Measurements from ENCODE around the gene CAMK2D.

CAMK2D gene

GRCh38 chr4:113603911-113604310 is 157.6 kb downstream of the CAMK2D start:
- H3K4me3 ChIP-seq (ENCODE audit: low read depth in 1 of 2, low read length in 2 of 2), result no peak overlapping the region

GRCh38 chr4:113602646-113603228 is 158.8 kb downstream of the CAMK2D start:
- H3K9ac ChIP-seq (ENCODE audit: low read depth in 1 of 2, low read length in 2 of 2), result no peak overlapping the region
- no peak overlapping the region for H3K27ac ChIP-seq (ENCODE audit: low read depth, low read length)
- no peak overlapping the region for H3K4me3 ChIP-seq (ENCODE audit: low read depth in 1 of 2, low read length in 2 of 2)
- no peaks in the 10 kb centered on the region for H3K27me3 ChIP-seq (ENCODE audit: control insufficient read depth in 1 of 2, insufficient read depth in 2 of 2, low read length in 2 of 2)
- H3K9me3 ChIP-seq (ENCODE audit: control insufficient read depth in 1 of 2, low read length in 2 of 2), result no peaks in the 10 kb centered on the region
- H3K36me3 ChIP-seq (ENCODE audit: control insufficient read depth in 1 of 2, insufficient read depth in 2 of 2, low read length in 2 of 2), result no peaks in the 10 kb centered on the region
- peaks cover 0 to 3% of the 10 kb centered on the region in 2 donors for H3K4me1 ChIP-seq (ENCODE audit: control insufficient read depth in 1 of 2, insufficient read depth in 2 of 2, low read length in 2 of 2)

More at GRCh38 chr4:113603911-113604310, 157.6 kb downstream of the CAMK2D start:
- Histone ChIP-seq H3K36me3 (ENCODE audit: control insufficient read depth in 1 of 2, insufficient read depth in 2 of 2, low read length in 2 of 2) (no peaks in the 10 kb centered on the region), H3K9ac (ENCODE audit: low read depth in 1 of 2, low read length in 2 of 2) (no peak overlapping the region), H3K9me3 (ENCODE audit: control insufficient read depth in 1 of 2, low read length in 2 of 2) (no peaks in the 10 kb centered on the region), H3K27ac (ENCODE audit: low read depth, low read length) (no peak overlapping the region), H3K4me1 (ENCODE audit: control insufficient read depth in 1 of 2, insufficient read depth in 2 of 2, low read length in 2 of 2) (peaks cover 0 to 3% of the 10 kb centered on the region in 2 donors), H3K27me3 (ENCODE audit: control insufficient read depth in 1 of 2, insufficient read depth in 2 of 2, low read length in 2 of 2) (no peaks in the 10 kb centered on the region)

GRCh38 chr4:113601636-113602035 is 159.9 kb downstream of the CAMK2D start:
- Histone ChIP-seq H3K27ac (ENCODE audit: low read depth, low read length) (no peak overlapping the region), H3K9ac (ENCODE audit: low read depth in 1 of 2, low read length in 2 of 2) (no peak overlapping the region), H3K27me3 (ENCODE audit: control insufficient read depth in 1 of 2, insufficient read depth in 2 of 2, low read length in 2 of 2) (no peaks in the 10 kb centered on the region), H3K9me3 (ENCODE audit: control insufficient read depth in 1 of 2, low read length in 2 of 2) (no peaks in the 10 kb centered on the region), H3K4me1 (ENCODE audit: control insufficient read depth in 1 of 2, insufficient read depth in 2 of 2, low read length in 2 of 2) (peaks cover 0 to 3% of the 10 kb centered on the region in 2 donors), H3K4me3 (ENCODE audit: low read depth in 1 of 2, low read length in 2 of 2) (no peak overlapping the region), H3K36me3 (ENCODE audit: control insufficient read depth in 1 of 2, insufficient read depth in 2 of 2, low read length in 2 of 2) (no peaks in the 10 kb centered on the region)

- Histone ChIP-seq H3K9me3 (ENCODE audit: control insufficient read depth in 1 of 2, low read length in 2 of 2) (no peaks in the 10 kb centered on the region), H3K36me3 (ENCODE audit: control insufficient read depth in 1 of 2, insufficient read depth in 2 of 2, low read length in 2 of 2) (peaks cover 0 to 2% of the 10 kb centered on the region in 2 donors), H3K9ac (ENCODE audit: low read depth in 1 of 2, low read length in 2 of 2) (no peak overlapping the region), H3K4me3 (ENCODE audit: low read depth in 1 of 2, low read length in 2 of 2) (no peak overlapping the region), H3K27me3 (ENCODE audit: control insufficient read depth in 1 of 2, insufficient read depth in 2 of 2, low read length in 2 of 2) (no peaks in the 10 kb centered on the region), H3K4me1 (ENCODE audit: control insufficient read depth in 1 of 2, insufficient read depth in 2 of 2, low read length in 2 of 2) (peaks cover 0 to 5% of the 10 kb centered on the region in 2 donors), H3K27ac (ENCODE audit: low read depth, low read length) (no peak overlapping the region)
Measured at GRCh38 chr4:113596396-113596795, 165.1 kb downstream of the CAMK2D start.

- H3K9me3 ChIP-seq (ENCODE audit: control insufficient read depth in 1 of 2, low read length in 2 of 2), result no peaks in the 10 kb centered on the region
- H3K4me3 ChIP-seq (ENCODE audit: low read depth in 1 of 2, low read length in 2 of 2), result no peak overlapping the region
- no peak overlapping the region for H3K9ac ChIP-seq (ENCODE audit: low read depth in 1 of 2, low read length in 2 of 2)
- H3K36me3 ChIP-seq (ENCODE audit: control insufficient read depth in 1 of 2, insufficient read depth in 2 of 2, low read length in 2 of 2), result peaks cover 0 to 2% of the 10 kb centered on the region in 2 donors
- H3K27me3 ChIP-seq (ENCODE audit: control insufficient read depth in 1 of 2, insufficient read depth in 2 of 2, low read length in 2 of 2), result no peaks in the 10 kb centered on the region
- no peak overlapping the region for H3K27ac ChIP-seq (ENCODE audit: low read depth, low read length)
- H3K4me1 ChIP-seq (ENCODE audit: control insufficient read depth in 1 of 2, insufficient read depth in 2 of 2, low read length in 2 of 2), result peaks cover 0 to 5% of the 10 kb centered on the region in 2 donors
Measured at GRCh38 chr4:113594231-113594556, 167.3 kb downstream of the CAMK2D start.

- Histone ChIP-seq H3K9ac (ENCODE audit: low read depth in 1 of 2, low read length in 2 of 2) (no peak overlapping the region), H3K9me3 (ENCODE audit: control insufficient read depth in 1 of 2, low read length in 2 of 2) (no peaks in the 10 kb centered on the region), H3K27ac (ENCODE audit: low read depth, low read length) (no peak overlapping the region), H3K36me3 (ENCODE audit: control insufficient read depth in 1 of 2, insufficient read depth in 2 of 2, low read length in 2 of 2) (peaks cover 0 to 2% of the 10 kb centered on the region in 2 donors), H3K27me3 (ENCODE audit: control insufficient read depth in 1 of 2, insufficient read depth in 2 of 2, low read length in 2 of 2) (no peaks in the 10 kb centered on the region), H3K4me1 (ENCODE audit: control insufficient read depth in 1 of 2, insufficient read depth in 2 of 2, low read length in 2 of 2) (peaks cover 0 to 5% of the 10 kb centered on the region in 2 donors), H3K4me3 (ENCODE audit: low read depth in 1 of 2, low read length in 2 of 2) (no peak overlapping the region)
Measured at GRCh38 chr4:113593400-113594230, 167.9 kb downstream of the CAMK2D start.

- Histone ChIP-seq H3K4me3 (ENCODE audit: low read depth in 1 of 2, low read length in 2 of 2) (no peak overlapping the region), H3K9ac (ENCODE audit: low read depth in 1 of 2, low read length in 2 of 2) (no peak overlapping the region), H3K36me3 (ENCODE audit: control insufficient read depth in 1 of 2, insufficient read depth in 2 of 2, low read length in 2 of 2) (peaks cover 0 to 2% of the 10 kb centered on the region in 2 donors), H3K4me1 (ENCODE audit: control insufficient read depth in 1 of 2, insufficient read depth in 2 of 2, low read length in 2 of 2) (peaks cover 0 to 5% of the 10 kb centered on the region in 2 donors), H3K27me3 (ENCODE audit: control insufficient read depth in 1 of 2, insufficient read depth in 2 of 2, low read length in 2 of 2) (no peaks in the 10 kb centered on the region), H3K9me3 (ENCODE audit: control insufficient read depth in 1 of 2, low read length in 2 of 2) (no peaks in the 10 kb centered on the region), H3K27ac (ENCODE audit: low read depth, low read length) (no peak overlapping the region)
Measured at GRCh38 chr4:113591982-113592381, 169.6 kb downstream of the CAMK2D start.

GRCh38 chr4:113588895-113589668 is 172.5 kb downstream of the CAMK2D start:
- H3K9ac ChIP-seq (ENCODE audit: low read depth in 1 of 2, low read length in 2 of 2), result no peak overlapping the region
- no peak overlapping the region for H3K4me3 ChIP-seq (ENCODE audit: low read depth in 1 of 2, low read length in 2 of 2)
- H3K27me3 ChIP-seq (ENCODE audit: control insufficient read depth in 1 of 2, insufficient read depth in 2 of 2, low read length in 2 of 2), result no peaks in the 10 kb centered on the region
- H3K4me1 ChIP-seq (ENCODE audit: control insufficient read depth in 1 of 2, insufficient read depth in 2 of 2, low read length in 2 of 2), result no peaks in the 10 kb centered on the region
- H3K9me3 ChIP-seq (ENCODE audit: control insufficient read depth in 1 of 2, low read length in 2 of 2), result no peaks in the 10 kb centered on the region
- H3K27ac ChIP-seq (ENCODE audit: low read depth, low read length), result no peak overlapping the region
- H3K36me3 ChIP-seq (ENCODE audit: control insufficient read depth in 1 of 2, insufficient read depth in 2 of 2, low read length in 2 of 2), result peaks cover 0 to 2% of the 10 kb centered on the region in 2 donors

- H3K9me3 ChIP-seq (ENCODE audit: control insufficient read depth in 1 of 2, low read length in 2 of 2), result no peaks in the 10 kb centered on the region
- peaks cover 0 to 2% of the 10 kb centered on the region in 2 donors for H3K36me3 ChIP-seq (ENCODE audit: control insufficient read depth in 1 of 2, insufficient read depth in 2 of 2, low read length in 2 of 2)
- H3K9ac ChIP-seq (ENCODE audit: low read depth in 1 of 2, low read length in 2 of 2), result no peak overlapping the region
- no peaks in the 10 kb centered on the region for H3K4me1 ChIP-seq (ENCODE audit: control insufficient read depth in 1 of 2, insufficient read depth in 2 of 2, low read length in 2 of 2)
- H3K27ac ChIP-seq (ENCODE audit: low read depth, low read length), result no peak overlapping the region
- no peak overlapping the region for H3K4me3 ChIP-seq (ENCODE audit: low read depth in 1 of 2, low read length in 2 of 2)
- no peaks in the 10 kb centered on the region for H3K27me3 ChIP-seq (ENCODE audit: control insufficient read depth in 1 of 2, insufficient read depth in 2 of 2, low read length in 2 of 2)
Measured at GRCh38 chr4:113587640-113588275, 173.8 kb downstream of the CAMK2D start.

All from duodenal mucosa (tissue), 2 donors.